GM12878 (cell line): Measurements from ENCODE around the gene SHROOM3. TPM values are rescaled to one million over a fixed set of nuclear protein-coding genes. Genes with fewer than 3 reads are reported as not detected.

Experiments
- ATAC-seq: fragments of 200-7000 bp; cut with Tn5 transposase; 3 replicates; pipeline ENCODE4 v1.9.1; 2020; ENCODE audit warnings: mild to moderate bottlenecking, moderate library complexity
- BruUV-seq: library from RNA; stranded (reverse); fragments of 400-500 nt; replicated peaks from 2 replicates; lab custom pipeline; 2021; lab: Mats Ljungman, UMichigan
- CTCF ChIA-PET: fragments of 300-600 bp; sonication (Branson Sonifier 250); formaldehyde crosslinking; extraction: SDS; loops from one replicate; lab custom pipeline; 2021; ENCODE audit warnings: inconsistent platforms; lab: Yijun Ruan, JAX
- POLR2A ChIA-PET: fragments of 350-600 bp; formaldehyde crosslinking; extraction: SDS; loops from one replicate; lab custom pipeline; 2021; ENCODE audit warnings: inconsistent platforms; lab: Charles Lee
- RAD21 ChIA-PET: fragments of 300-600 bp; sonication (Branson Sonifier 250); formaldehyde crosslinking; loops from one replicate; lab custom pipeline; 2023; ENCODE audit warnings: antibody characterized with exemption; ENCODE audit not compliant: unreplicated experiment; lab: Charles Lee
- SMC1A ChIA-PET: fragments of 300-600 bp; sonication (Branson Sonifier 250); formaldehyde crosslinking; loops from one replicate; lab custom pipeline; 2023; ENCODE audit not compliant: unreplicated experiment, uncharacterized antibody; lab: Charles Lee
- DNase-seq: peaks from one replicate; pipeline ENCODE4 v3.0.0-alpha.2; 2011; ENCODE audit warnings: low read depth, low spot score
- FAIRE-seq: peaks from 3 replicates; lab custom pipeline; 2011; peaks lifted over from hg19 to GRCh38; lab: Jason Lieb, UNC
- H2AFZ ChIP-seq: 2 replicates; pipeline ENCODE4 v1.6.0; 2011; ENCODE audit warnings: low read depth, low read length, control low read depth; ENCODE audit not compliant: control insufficient read depth
- H3K27ac ChIP-seq: 2 replicates; pipeline ENCODE4 v1.5.1; 2011; ENCODE audit warnings: control low read depth; ENCODE audit not compliant: control insufficient read depth, insufficient read depth
- H3K27me3 ChIP-seq, 2 experiments: replicated peaks in 1 of 2; 2 replicates each; pipeline versions ENCODE4 v1.6.0 to v1.6.1; 2011; ENCODE audit warnings: low read length in 1 of 2; ENCODE audit not compliant: control insufficient read depth in 2 of 2, insufficient read depth in 2 of 2
- H3K36me3 ChIP-seq, 2 experiments: 2 replicates each; pipeline ENCODE4 v1.5.1; 2011; ENCODE audit warnings: low read length in 1 of 2; ENCODE audit not compliant: control insufficient read depth in 2 of 2, insufficient read depth in 2 of 2
- H3K4me1 ChIP-seq: 2 replicates; pipeline ENCODE4 v1.6.1; 2011; ENCODE audit warnings: mild to moderate bottlenecking, low read length, moderate library complexity, mixed read lengths; ENCODE audit not compliant: control insufficient read depth, insufficient read depth
- H3K4me2 ChIP-seq: 2 replicates; pipeline ENCODE4 v1.6.0; 2011; ENCODE audit warnings: control low read depth; ENCODE audit not compliant: control insufficient read depth, insufficient read depth
- H3K4me3 ChIP-seq: fragments of 200-600 bp; sonication (generic); 2 replicates; pipeline ENCODE4 v1.5.1; 2016
- H3K79me2 ChIP-seq: 2 replicates; pipeline ENCODE4 v1.6.0; 2011; ENCODE audit warnings: low read length; ENCODE audit not compliant: control insufficient read depth, insufficient read depth
- H3K9ac ChIP-seq: 2 replicates; pipeline ENCODE4 v1.8.0; 2011; ENCODE audit warnings: low read length, control low read depth, mixed read lengths; ENCODE audit not compliant: control insufficient read depth, insufficient read depth
- H3K9me3 ChIP-seq: replicated peaks from 3 replicates; pipeline ENCODE4 v1.5.1; 2011; ENCODE audit warnings: mild to moderate bottlenecking, low read length; ENCODE audit not compliant: control insufficient read depth, insufficient read depth
- H4K20me1 ChIP-seq: 2 replicates; pipeline ENCODE4 v1.6.0; 2011; ENCODE audit not compliant: control insufficient read depth, insufficient read depth
- CBX5 ChIP-seq: sonication (generic); IDR thresholded peaks from 2 replicates; pipeline ENCODE4 v1.6.1; 2016; ENCODE audit warnings: low read depth, moderate library complexity, mild to moderate bottlenecking, inconsistent platforms
- CREB1 ChIP-seq: IDR thresholded peaks from 2 replicates; pipeline ENCODE4 v1.6.1; 2012; ENCODE audit warnings: low read depth, mild to moderate bottlenecking, inconsistent platforms
- JUNB ChIP-seq: IDR thresholded peaks from 2 replicates; pipeline ENCODE4 v1.6.1; 2016; ENCODE audit warnings: antibody characterized with exemption, mild to moderate bottlenecking
- MXI1 ChIP-seq: fragments of 150-350 bp; IDR thresholded peaks from 2 replicates; pipeline ENCODE4 v1.6.1; 2011; ENCODE audit warnings: low read depth, mild to moderate bottlenecking, inconsistent platforms, low read length, improper control_type of control experiment
- POLR2AphosphoS5 ChIP-seq: IDR thresholded peaks from 2 replicates; pipeline ENCODE4 v1.6.1; 2011; ENCODE audit warnings: mild to moderate bottlenecking, low read length, inconsistent platforms
- PRDM15 ChIP-seq: fragments of 450-650 bp; formaldehyde crosslinking; IDR thresholded peaks from 2 replicates; pipeline ENCODE4 v1.4.0; 2020; ENCODE audit warnings: mild to moderate bottlenecking, moderate library complexity
- RELA ChIP-seq: fragments of 450-650 bp; IDR thresholded peaks from 2 replicates; pipeline ENCODE4 v1.8.0; 2014; ENCODE audit warnings: borderline replicate concordance; ENCODE audit not compliant: partially characterized antibody
- RFX5 ChIP-seq: IDR thresholded peaks from 2 replicates; pipeline ENCODE4 v1.6.1; 2011; ENCODE audit warnings: low read depth, low read length, improper control_type of control experiment
- TARDBP ChIP-seq: IDR thresholded peaks from 2 replicates; pipeline ENCODE4 v1.6.1; 2016; ENCODE audit warnings: borderline replicate concordance
- TCF7 ChIP-seq: IDR thresholded peaks from 2 replicates; pipeline ENCODE4 v1.6.1; 2014; ENCODE audit warnings: antibody characterized with exemption, borderline replicate concordance
- ZBTB33 ChIP-seq: fragments of 450-650 bp; IDR thresholded peaks from 2 replicates; pipeline ENCODE4 v1.6.1; 2017; ENCODE audit warnings: mild to moderate bottlenecking
- ZNF274 ChIP-seq: IDR thresholded peaks from one replicate; pipeline ENCODE4 v1.8.0; 2011; ENCODE audit not compliant: insufficient read length, insufficient read depth
- WGBS: methylation state at CpG from one replicate; pipeline ENCODE4 v1.1.6; 2016; ENCODE audit warnings: low lambda C conversion rate; ENCODE audit not compliant: insufficient replicate concordance, insufficient coverage; ENCODE audit errors: missing lambda C conversion rate; 5-methylcytosine and 5-hydroxymethylcytosine counted together
- in situ Hi-C: fragments of 300-500 bp; cut with MboI; formaldehyde crosslinking; loops from 9 replicates; pipeline ENCODE4 v1.14.3; 2018; ENCODE audit warnings: mixed read lengths
- intact Hi-C: fragments of 100-400 bp; cut with micrococcal nuclease; formaldehyde crosslinking; loops from one replicate; pipeline ENCODE4 v1.14.2; 2022; ENCODE audit not compliant: unreplicated experiment
- polyA plus RNA-seq, 11 experiments: library from polyadenylated mRNA; depleted of rRNA in 4 of 11; unstranded in 6 of 11; stranded (reverse) in 5 of 11; fragments of >200 nt; fragmentation: Nextera tagmentation in 4 of 11; fragmentation: Illumina TruSeq in 1 of 11; extraction: Ambion mirVana in 4 of 11; extraction: Trizol in 1 of 11; gene quantifications; 1 replicate in 1 of 11; 2 replicates in 10 of 11; pipeline versions ENCODE4 v1.2.1 to v1.2.3, GENCODE V29; 2011 to 2016; ENCODE audit warnings: inconsistent platforms in 2 of 11, missing spikeins in 2 of 11, low read depth in 1 of 11
- total RNA-seq, 4 experiments: library from RNA; depleted of rRNA in 3 of 4; stranded (reverse); fragments of >200 nt in 3 of 4; fragmentation: Illumina TruSeq in 1 of 4; extraction: Trizol in 1 of 4; gene quantifications; 2 replicates each; pipeline versions ENCODE4 v1.2.1 to v1.2.3, GENCODE V29; 2013 to 2021

The SHROOM3 gene
- total and polyA plus RNA-seq, 10 of the 15 experiments (the other 5 are each of a cell fraction or from before 2014, with no cell fraction given): under 0.01 to 0.29 (median 0.08) TPM; not detected in 1

GRCh38 chr4:76726631-76727030 is 291.6 kb downstream of the SHROOM3 start:
- no peak for ATAC-seq
- POLR2A ChIA-PET: interaction anchor here (0.6 kb wide), 1 partner anchor 53 kb away, joined by 4 read pairs; no protein-coding TSS in a partner anchor
- CTCF ChIA-PET: no interaction called here

More at GRCh38 chr4:76726631-76727030, 291.6 kb downstream of the SHROOM3 start:
- Histone ChIP-seq H4K20me1 (no peaks in the 10 kb centered on the region), H3K79me2 (no peaks in the 10 kb centered on the region), H3K27me3 (peaks cover 0 to 2% of the 10 kb centered on the region in 2 experiments; a peak in 1 of 4 replicates), H3K36me3 (no peaks in the 10 kb centered on the region), H3K4me1 (no peaks in the 10 kb centered on the region), H3K9ac (no peak overlapping the region), H3K4me3 (no peak overlapping the region), H2AFZ (no peak overlapping the region), H3K9me3 (no peaks in the 10 kb centered on the region), H3K4me2 (no peak overlapping the region), H3K27ac (no peak overlapping the region)
- FAIRE-seq (no peak), DNase-seq (no peak)
- 55% methylated on average over 5 of the region's 5 CpGs for WGBS
- in situ Hi-C loops (no loop called here), intact Hi-C loops (no loop called here)
- no TSS peak for BruUV-seq
- ChIA-PET SMC1A (no interaction called here), RAD21 (no interaction called here)
- TF ChIP-seq TCF7 (no peak), CREB1 (no peak), ZNF274 (no peak), MXI1 (no peak), JUNB (no peak), PRDM15 (CRISPR knock-in tag) (no peak), TARDBP (no peak), POLR2AphosphoS5 (no peak), RELA (no peak), CBX5 (no peak), RFX5 (no peak), ZBTB33 (no peak)
